ENCODE results near the gene VSTM2A. TPM values are rescaled to one million over a fixed set of nuclear protein-coding genes. Genes with fewer than 3 reads are reported as not detected.
"Not testable (repeated sequence)": the region's sequence is repeated elsewhere in the genome, so short reads cannot be mapped to it uniquely, and the experiment has no call there.

The VSTM2A gene
- total RNA-seq = 19.9 TPM
- 7.7 TPM for polyA plus RNA-seq

DNA sequence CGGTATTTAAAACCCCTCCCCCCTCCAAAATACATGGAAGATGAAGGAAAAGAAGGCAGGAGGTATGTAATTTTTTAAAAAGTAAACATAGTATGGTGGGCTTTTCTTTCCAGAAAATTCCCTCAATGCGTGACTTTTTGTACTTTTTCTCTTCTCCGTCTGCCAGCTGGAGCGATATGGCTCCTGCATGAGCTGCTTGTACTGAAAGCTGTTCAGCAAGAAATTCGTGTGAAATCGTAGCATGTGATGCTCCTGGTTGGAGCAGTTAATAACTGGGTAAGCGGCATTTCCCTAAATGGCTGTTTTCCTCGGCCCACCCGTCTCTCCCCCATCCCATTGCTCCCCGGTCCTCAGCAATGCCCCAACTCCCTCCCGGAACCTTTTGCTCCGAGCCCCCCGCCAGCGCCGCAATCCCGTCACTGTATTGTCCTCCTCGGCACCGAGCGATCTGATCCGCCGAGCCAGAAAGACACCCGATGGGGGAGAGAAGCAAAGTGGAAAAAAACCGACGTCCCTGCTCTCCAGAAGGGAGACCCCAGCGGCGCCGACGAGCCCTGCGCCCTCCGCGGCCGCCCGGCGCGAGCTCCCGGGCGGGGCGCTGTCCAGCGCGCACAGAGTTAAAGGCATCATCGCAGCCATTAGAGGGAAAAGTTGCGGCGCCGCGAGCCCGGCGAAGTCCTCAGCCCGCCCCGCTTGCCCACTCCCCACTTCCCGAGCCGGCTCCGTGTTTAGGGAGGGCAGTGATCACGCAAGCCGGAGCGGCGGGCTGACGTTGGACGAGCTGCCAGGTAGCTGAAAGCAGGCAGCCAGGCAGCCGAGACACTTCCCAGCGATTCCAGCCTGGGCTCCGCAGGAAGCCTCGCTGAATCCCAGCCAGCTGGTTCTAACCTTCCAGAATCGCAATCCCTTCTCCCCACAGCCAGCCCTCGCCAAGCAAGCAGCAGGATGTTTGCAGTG is at the start of gene VSTM2A:
Gene VSTM2A (plus strand): TSS at position 707 of the 957 bp plus-strand sequence. CDS start 356 bp downstream, outside the sequence.
- Histone ChIP-seq H3K4me1 (ENCODE audit: insufficient read depth) (no peaks in the 10 kb centered on the region), H3K27ac (ENCODE audit: low read depth) (no peak within 1 kb of the TSS), H3K4me3 (ENCODE audit: low read depth, low read length) (peak within 1 kb of the TSS; percentile 46), H3K36me3 (ENCODE audit: insufficient read depth) (no peaks in the 10 kb centered on the region)
- WGBS = 1% methylated on average over 64 of the region's 64 CpGs
- no peak for DNase-seq (ENCODE audit: extremely low spot score)

- not testable (repeated sequence) for H3K4me3 ChIP-seq (ENCODE audit: low read depth, low read length); H3K27ac ChIP-seq (ENCODE audit: low read depth); DNase-seq (ENCODE audit: extremely low spot score); H3K36me3 ChIP-seq (ENCODE audit: insufficient read depth); H3K4me1 ChIP-seq (ENCODE audit: insufficient read depth)
- WGBS = 87% methylated on average over 12 of the region's 12 CpGs
Observed at GRCh38 chr7:54504531-54504930, 37.6 kb upstream of the VSTM2A start.

GRCh38 chr7:54529568-54529967 is 12.6 kb upstream of the VSTM2A start:
- no peak overlapping the region for H3K4me3 ChIP-seq (ENCODE audit: low read depth, low read length)
- no peak for DNase-seq (ENCODE audit: extremely low spot score)
- H3K4me1 ChIP-seq (ENCODE audit: insufficient read depth) = no peaks in the 10 kb centered on the region
- H3K36me3 ChIP-seq (ENCODE audit: insufficient read depth) = no peaks in the 10 kb centered on the region
- 55% methylated on average over 1 of the region's 1 CpG for WGBS
- H3K27ac ChIP-seq (ENCODE audit: low read depth) = no peak overlapping the region

- H3K36me3 ChIP-seq (ENCODE audit: insufficient read depth) = no peaks in the 10 kb centered on the region
- no peak for DNase-seq (ENCODE audit: extremely low spot score)
- no peak overlapping the region for H3K4me3 ChIP-seq (ENCODE audit: low read depth, low read length)
- 40% methylated on average over 3 of the region's 3 CpGs for WGBS
- H3K27ac ChIP-seq (ENCODE audit: low read depth) = no peak overlapping the region
- no peaks in the 10 kb centered on the region for H3K4me1 ChIP-seq (ENCODE audit: insufficient read depth)
Observed at GRCh38 chr7:54538122-54538521, 4.1 kb upstream of the VSTM2A start.

- Histone ChIP-seq H3K36me3 (ENCODE audit: insufficient read depth) (no peaks in the 10 kb centered on the region), H3K4me3 (ENCODE audit: low read depth, low read length) (no peak overlapping the region), H3K4me1 (ENCODE audit: insufficient read depth) (no peaks in the 10 kb centered on the region), H3K27ac (ENCODE audit: low read depth) (no peak overlapping the region)
- WGBS = 7% methylated on average over 7 of the region's 7 CpGs
- no peak for DNase-seq (ENCODE audit: extremely low spot score)
Observed at GRCh38 chr7:54543051-54543488, 895 bp downstream of the VSTM2A start.

GRCh38 chr7:54544149-54544526 is 2.0 kb downstream of the VSTM2A start:
- no peak for DNase-seq (ENCODE audit: extremely low spot score)
- WGBS = 13% methylated on average over 3 of the region's 3 CpGs
- no peaks in the 10 kb centered on the region for H3K36me3 ChIP-seq (ENCODE audit: insufficient read depth)
- no peaks in the 10 kb centered on the region for H3K4me1 ChIP-seq (ENCODE audit: insufficient read depth)
- no peak overlapping the region for H3K4me3 ChIP-seq (ENCODE audit: low read depth, low read length)
- H3K27ac ChIP-seq (ENCODE audit: low read depth) = no peak overlapping the region

DNA sequence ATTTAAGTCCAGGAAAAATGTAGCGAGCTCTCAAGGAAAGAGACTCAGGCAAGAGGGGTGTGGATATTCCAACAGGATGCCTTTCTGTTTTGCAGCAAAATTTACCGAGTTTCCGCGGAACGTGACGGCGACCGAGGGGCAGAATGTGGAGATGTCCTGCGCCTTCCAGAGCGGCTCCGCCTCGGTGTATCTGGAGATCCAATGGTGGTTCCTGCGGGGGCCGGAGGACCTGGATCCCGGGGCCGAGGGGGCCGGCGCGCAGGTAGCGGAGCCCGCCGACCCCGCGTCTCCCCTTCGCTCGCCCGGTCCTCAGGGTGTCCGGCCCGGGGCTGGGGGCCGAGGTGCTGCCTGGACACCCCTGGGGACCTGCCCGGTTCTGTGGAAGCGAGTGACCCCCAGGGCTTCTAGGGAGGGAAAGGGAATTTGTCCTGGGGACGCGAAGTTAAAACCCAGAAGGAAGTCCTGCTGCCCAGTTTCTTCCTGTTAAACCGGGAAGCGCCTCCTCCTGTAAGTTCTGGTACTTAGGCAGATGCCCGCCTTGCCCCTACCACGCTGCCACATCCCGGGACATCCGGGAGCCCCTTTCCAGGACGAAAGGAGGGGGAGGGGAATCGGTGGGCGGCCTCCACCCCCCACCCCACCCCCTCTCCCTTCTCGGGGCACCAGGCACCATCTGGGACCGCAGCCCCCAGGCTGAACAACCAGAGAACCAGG is 2.5 kb downstream of the VSTM2A start:
- DNase-seq (ENCODE audit: extremely low spot score) = no peak
- H3K27ac ChIP-seq (ENCODE audit: low read depth) = no peak overlapping the region
- no peaks in the 10 kb centered on the region for H3K36me3 ChIP-seq (ENCODE audit: insufficient read depth)
- H3K4me1 ChIP-seq (ENCODE audit: insufficient read depth) = no peaks in the 10 kb centered on the region
- WGBS = 6% methylated on average over 45 of the region's 45 CpGs
- H3K4me3 ChIP-seq (ENCODE audit: low read depth, low read length) = peak overlapping the region; percentile 17

DNA sequence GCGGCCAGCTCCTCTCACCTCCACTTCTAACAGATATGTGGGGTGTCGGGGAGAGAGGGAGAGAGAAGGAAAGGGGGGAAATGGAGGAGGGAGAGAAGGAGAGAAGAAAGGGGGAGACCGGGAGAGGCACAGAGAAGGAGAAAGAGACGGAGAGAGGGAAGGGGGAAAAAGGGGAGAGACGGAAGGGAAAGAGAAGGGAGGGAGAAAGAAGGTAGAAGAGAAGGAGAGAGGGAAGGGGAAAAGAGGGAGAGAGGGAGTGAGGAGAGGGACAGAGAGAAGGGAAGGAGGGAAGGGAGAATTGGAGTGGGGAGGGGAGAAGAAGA is 3.0 kb downstream of the VSTM2A start:
- H3K27ac ChIP-seq (ENCODE audit: low read depth) = no peak overlapping the region
- H3K4me3 ChIP-seq (ENCODE audit: low read depth, low read length) = no peak overlapping the region
- DNase-seq (ENCODE audit: extremely low spot score) = no peak
- no peaks in the 10 kb centered on the region for H3K4me1 ChIP-seq (ENCODE audit: insufficient read depth)
- H3K36me3 ChIP-seq (ENCODE audit: insufficient read depth) = no peaks in the 10 kb centered on the region
- 10% methylated on average over 5 of the region's 5 CpGs for WGBS

GRCh38 chr7:54546081-54546985 is 4.2 kb downstream of the VSTM2A start:
- H3K36me3 ChIP-seq (ENCODE audit: insufficient read depth) = no peaks in the 10 kb centered on the region
- no peaks in the 10 kb centered on the region for H3K4me1 ChIP-seq (ENCODE audit: insufficient read depth)
- DNase-seq (ENCODE audit: extremely low spot score) = no peak
- H3K4me3 ChIP-seq (ENCODE audit: low read depth, low read length) = peak overlapping the region; percentile 45
- WGBS = 1% methylated on average over 79 of the region's 80 CpGs
- no peak overlapping the region for H3K27ac ChIP-seq (ENCODE audit: low read depth)

DNA sequence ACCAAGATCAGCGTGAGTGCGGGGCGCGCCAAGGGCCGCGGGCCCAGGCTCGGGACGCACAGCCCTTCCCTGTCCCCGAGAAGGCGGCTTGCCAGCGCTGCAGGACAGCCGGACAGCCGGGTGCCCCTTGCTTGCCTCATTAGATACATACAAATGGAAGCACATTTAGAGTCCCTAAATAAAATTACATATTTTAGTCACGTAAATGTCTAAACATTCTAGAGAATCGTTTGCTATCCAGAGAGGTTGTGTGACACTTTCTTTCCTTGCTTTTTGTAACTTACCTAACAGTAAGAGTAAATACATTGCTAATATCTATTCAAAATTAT is 4.8 kb downstream of the VSTM2A start:
- 2% methylated on average over 15 of the region's 15 CpGs for WGBS
- DNase-seq (ENCODE audit: extremely low spot score) = no peak
- Histone ChIP-seq H3K4me1 (ENCODE audit: insufficient read depth) (no peaks in the 10 kb centered on the region), H3K4me3 (ENCODE audit: low read depth, low read length) (peak overlapping the region; percentile 45), H3K27ac (ENCODE audit: low read depth) (no peak overlapping the region), H3K36me3 (ENCODE audit: insufficient read depth) (no peaks in the 10 kb centered on the region)

- Histone ChIP-seq H3K36me3 (ENCODE audit: insufficient read depth) (no peaks in the 10 kb centered on the region), H3K27ac (ENCODE audit: low read depth) (no peak overlapping the region), H3K4me3 (ENCODE audit: low read depth, low read length) (no peak overlapping the region), H3K4me1 (ENCODE audit: insufficient read depth) (no peaks in the 10 kb centered on the region)
- 88% methylated on average over 3 of the region's 3 CpGs for WGBS
- DNase-seq (ENCODE audit: extremely low spot score) = no peak
Observed at GRCh38 chr7:54550471-54550870, 8.3 kb downstream of the VSTM2A start.

DNA sequence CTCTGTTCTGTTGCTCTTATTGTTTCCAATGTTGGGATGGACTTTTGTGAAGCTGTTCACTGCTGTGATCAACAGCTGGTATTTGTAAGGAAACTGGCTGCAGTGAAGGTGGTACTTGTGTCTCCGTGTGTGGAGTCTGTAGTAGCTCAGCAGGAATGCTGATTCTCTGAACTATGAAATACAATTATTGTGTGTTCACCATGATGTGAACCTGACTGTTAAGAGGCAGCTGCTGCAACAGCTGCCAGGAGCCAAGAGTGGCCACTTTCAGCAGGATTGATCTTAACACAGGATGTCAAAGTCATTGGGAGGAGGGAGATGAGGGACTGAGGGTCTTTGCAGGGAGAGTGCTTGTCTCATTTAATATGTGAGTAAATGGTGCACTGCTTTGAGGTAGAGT is 13.9 kb downstream of the VSTM2A start:
- Histone ChIP-seq H3K27ac (ENCODE audit: low read depth) (no peak overlapping the region), H3K4me3 (ENCODE audit: low read depth, low read length) (no peak overlapping the region), H3K4me1 (ENCODE audit: insufficient read depth) (no peaks in the 10 kb centered on the region), H3K36me3 (ENCODE audit: insufficient read depth) (no peaks in the 10 kb centered on the region)
- no peak for DNase-seq (ENCODE audit: extremely low spot score)
- 25% methylated on average over 1 of the region's 1 CpG for WGBS

DNA sequence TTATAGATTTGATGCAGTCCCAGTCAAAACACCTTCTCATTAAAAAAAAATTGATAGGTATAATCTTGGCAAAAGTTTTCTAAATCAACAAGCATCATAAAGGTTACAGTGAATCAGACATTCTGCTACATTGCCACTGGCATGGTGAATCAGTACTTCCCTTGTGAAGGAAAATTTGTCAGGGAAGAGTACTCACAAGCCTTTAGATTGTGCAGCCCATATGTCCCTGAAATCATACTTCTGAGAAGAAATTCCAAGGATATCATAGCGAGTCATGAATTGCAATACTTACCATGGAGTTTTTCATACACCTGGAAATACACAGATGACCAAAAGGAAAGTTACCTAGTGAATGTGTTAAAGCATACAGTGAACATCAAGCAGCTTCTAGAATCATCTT is 17.2 kb downstream of the VSTM2A start:
- 81% methylated on average over 1 of the region's 1 CpG for WGBS
- Histone ChIP-seq H3K27ac (ENCODE audit: low read depth) (no peak overlapping the region), H3K36me3 (ENCODE audit: insufficient read depth) (no peaks in the 10 kb centered on the region), H3K4me1 (ENCODE audit: insufficient read depth) (no peaks in the 10 kb centered on the region), H3K4me3 (ENCODE audit: low read depth, low read length) (no peak overlapping the region)
- DNase-seq (ENCODE audit: extremely low spot score) = no peak
